ENCODE data around the gene CPN2.
A peak's percentile ranks its signal among the peaks of the same experiment; 100 is the strongest.

CPN2 gene

GRCh38 chr3:194352667-194353246, 1.6 kb upstream of the CPN2 start:
- DNase-seq (ENCODE audit: low spot score) = no peak

- DNase-seq (ENCODE audit: low spot score) = no peak
Measured at GRCh38 chr3:194351952-194352536, 916 bp upstream of the CPN2 start.

- DNase-seq (ENCODE audit: low spot score) = no peak
Measured at GRCh38 chr3:194350726-194351071, 429 bp downstream of the CPN2 start.

GRCh38 chr3:194348354-194348753, 2.8 kb downstream of the CPN2 start:
- no peak for DNase-seq (ENCODE audit: low spot score)

GRCh38 chr3:194346621-194347020, 4.5 kb downstream of the CPN2 start:
- no peak for DNase-seq (ENCODE audit: low spot score)

GRCh38 chr3:194346035-194346434, 5.1 kb downstream of the CPN2 start:
- DNase-seq (ENCODE audit: low spot score) = no peak

GRCh38 chr3:194344012-194344411, 7.1 kb downstream of the CPN2 start:
- peak; percentile 88 for DNase-seq (ENCODE audit: low spot score)

GRCh38 chr3:194343561-194343893, 7.6 kb downstream of the CPN2 start:
- no peak for DNase-seq (ENCODE audit: low spot score)

- no peak for DNase-seq (ENCODE audit: low spot score)
Measured at GRCh38 chr3:194342861-194343560, 8.1 kb downstream of the CPN2 start.

- no peak for DNase-seq (ENCODE audit: low spot score)
Measured at GRCh38 chr3:194340757-194341400, 10.2 kb downstream of the CPN2 start.

GRCh38 chr3:194339840-194340239, 11.3 kb downstream of the CPN2 start:
- no peak for DNase-seq (ENCODE audit: low spot score)

GRCh38 chr3:194339356-194339755, 11.8 kb downstream of the CPN2 start:
- no peak for DNase-seq (ENCODE audit: low spot score)

- DNase-seq (ENCODE audit: low spot score) = no peak
Measured at GRCh38 chr3:194337965-194338753, 13.0 kb downstream of the CPN2 start.

- DNase-seq (ENCODE audit: low spot score) = no peak
Measured at GRCh38 chr3:194336601-194337355, 14.3 kb downstream of the CPN2 start.

- no peak for DNase-seq (ENCODE audit: low spot score)
Measured at GRCh38 chr3:194333981-194334320, 17.2 kb downstream of the CPN2 start.

- peak; percentile 92 for DNase-seq (ENCODE audit: low spot score)
Measured at GRCh38 chr3:194333212-194333980, 17.7 kb downstream of the CPN2 start.

- DNase-seq (ENCODE audit: low spot score) = no peak
Measured at GRCh38 chr3:194332858-194333211, 18.3 kb downstream of the CPN2 start.

GRCh38 chr3:194330579-194330978, 20.5 kb downstream of the CPN2 start:
- no peak for DNase-seq (ENCODE audit: low spot score)

- no peak for DNase-seq (ENCODE audit: low spot score)
Measured at GRCh38 chr3:194330160-194330559, 21.0 kb downstream of the CPN2 start.

- DNase-seq (ENCODE audit: low spot score) = no peak
Measured at GRCh38 chr3:194329583-194329965, 21.6 kb downstream of the CPN2 start.

GRCh38 chr3:194328942-194329582, 22.1 kb downstream of the CPN2 start:
- no peak for DNase-seq (ENCODE audit: low spot score)
